Activated CD8-positive, alpha-beta T cell treated with anti-CD3 and anti-CD28 coated beads for 36 hours (primary cell): Measurements from ENCODE around the gene EFCAB8. TPM values are rescaled to one million over a fixed set of nuclear protein-coding genes. Genes with fewer than 3 reads are reported as not detected.
"Not testable (repeated sequence)": the region's sequence is repeated elsewhere in the genome, so short reads cannot be mapped to it uniquely, and the experiment has no call there.

Source experiments
- ATAC-seq: fragments of 200-7000 bp; cut with Tn5 transposase; one replicate; pipeline ENCODE4 v1.10.0; 2021; ENCODE audit warnings: mild to moderate bottlenecking, moderate library complexity
- CTCF ChIA-PET: fragments of 350-600 bp; sonication (Branson Sonifier 250); formaldehyde crosslinking; loops from one replicate; lab custom pipeline; 2021; ENCODE audit warnings: antibody characterized with exemption; lab: Charles Lee
- POLR2A ChIA-PET: fragments of 350-600 bp; sonication (Branson Sonifier 250); formaldehyde crosslinking; loops from one replicate; lab custom pipeline; 2021; ENCODE audit warnings: antibody characterized with exemption; lab: Charles Lee
- DNase-seq: peaks from one replicate; pipeline ENCODE4 v3.0.0-alpha.2; 2020
- H3K27ac Mint-ChIP-seq: one replicate; pipeline ENCODE4 v1.8.0; 2021; ENCODE audit warnings: mild to moderate bottlenecking, mixed read lengths
- H3K27me3 Mint-ChIP-seq: one replicate; pipeline ENCODE4 v1.8.0; 2021; ENCODE audit warnings: mixed read lengths
- H3K36me3 Mint-ChIP-seq: one replicate; pipeline ENCODE4 v1.8.0; 2021; ENCODE audit warnings: low read depth, mixed read lengths
- H3K4me1 Mint-ChIP-seq: one replicate; pipeline ENCODE4 v1.8.0; 2021; ENCODE audit warnings: low read depth, mixed read lengths
- H3K4me3 Mint-ChIP-seq: one replicate; pipeline ENCODE4 v1.8.0; 2021; ENCODE audit warnings: mild to moderate bottlenecking, moderate library complexity, mixed read lengths
- H3K9me3 Mint-ChIP-seq: one replicate; pipeline ENCODE4 v1.8.0; 2021; ENCODE audit warnings: mixed read lengths
- intact Hi-C: fragments of 100-400 bp; cut with micrococcal nuclease; formaldehyde crosslinking; loops from one replicate; pipeline ENCODE4 v1.10.0; 2022
- total RNA-seq, 2 experiments: library from RNA; stranded (reverse); gene quantifications; one replicate each; pipeline ENCODE4 v1.2.3, GENCODE V29; 2021
- TF ChIP-seq, protein P1 (sequence below): fragments of 200-600 bp; IDR thresholded peaks from one replicate; pipeline ENCODE4 v1.8.0; 2022; ENCODE audit warnings: antibody characterized with exemption, mild to moderate bottlenecking

Gene EFCAB8
- total RNA-seq, 2 experiments from 2014 or later = 0.89 to 0.92 TPM

DNA sequence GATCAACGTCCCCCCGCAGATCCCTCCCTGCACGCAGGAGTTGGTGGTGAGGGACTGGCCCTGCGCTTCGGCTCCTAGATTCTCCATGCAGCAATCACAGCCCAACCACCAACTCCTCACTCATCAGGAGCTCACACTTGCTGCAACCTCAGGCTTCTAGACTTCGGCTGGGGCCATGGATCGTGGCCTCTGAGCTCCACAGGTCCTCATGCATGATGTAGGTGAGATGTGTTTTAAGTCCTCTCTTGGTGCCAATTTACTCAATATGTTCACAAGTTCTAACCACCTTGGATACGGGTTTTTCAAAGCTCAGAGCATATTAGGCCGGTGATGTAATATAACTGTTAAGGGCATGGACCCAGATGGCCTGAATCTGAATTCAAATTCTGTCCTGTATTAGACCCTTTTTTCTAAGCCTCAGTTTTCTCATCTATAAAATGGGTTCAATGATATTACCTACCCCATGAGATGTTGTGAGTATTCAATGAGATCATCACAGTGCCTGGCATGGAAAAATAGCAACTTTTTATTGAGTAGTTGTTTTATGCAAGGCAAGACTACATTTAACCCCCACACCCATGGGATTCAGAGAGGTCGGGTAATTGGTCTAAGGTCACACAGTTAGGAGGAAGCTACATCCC lies 114.5 kb downstream of the EFCAB8 start:
- POLR2A ChIA-PET = interaction anchor here (1.4 to 3.0 kb wide), 5 partner anchors 7 to 28 kb away, joined by 3 to 10 read pairs (median 6); no protein-coding TSS in a partner anchor
- peaks cover 67% of the 10 kb centered on the region for H3K4me1 Mint-ChIP-seq
- TF ChIP-seq, protein P1, sequence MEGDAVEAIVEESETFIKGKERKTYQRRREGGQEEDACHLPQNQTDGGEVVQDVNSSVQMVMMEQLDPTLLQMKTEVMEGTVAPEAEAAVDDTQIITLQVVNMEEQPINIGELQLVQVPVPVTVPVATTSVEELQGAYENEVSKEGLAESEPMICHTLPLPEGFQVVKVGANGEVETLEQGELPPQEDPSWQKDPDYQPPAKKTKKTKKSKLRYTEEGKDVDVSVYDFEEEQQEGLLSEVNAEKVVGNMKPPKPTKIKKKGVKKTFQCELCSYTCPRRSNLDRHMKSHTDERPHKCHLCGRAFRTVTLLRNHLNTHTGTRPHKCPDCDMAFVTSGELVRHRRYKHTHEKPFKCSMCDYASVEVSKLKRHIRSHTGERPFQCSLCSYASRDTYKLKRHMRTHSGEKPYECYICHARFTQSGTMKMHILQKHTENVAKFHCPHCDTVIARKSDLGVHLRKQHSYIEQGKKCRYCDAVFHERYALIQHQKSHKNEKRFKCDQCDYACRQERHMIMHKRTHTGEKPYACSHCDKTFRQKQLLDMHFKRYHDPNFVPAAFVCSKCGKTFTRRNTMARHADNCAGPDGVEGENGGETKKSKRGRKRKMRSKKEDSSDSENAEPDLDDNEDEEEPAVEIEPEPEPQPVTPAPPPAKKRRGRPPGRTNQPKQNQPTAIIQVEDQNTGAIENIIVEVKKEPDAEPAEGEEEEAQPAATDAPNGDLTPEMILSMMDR = no peak
- peaks cover 10% of the 10 kb centered on the region for H3K9me3 Mint-ChIP-seq
- no peak for ATAC-seq
- no peaks in the 10 kb centered on the region for H3K27me3 Mint-ChIP-seq
- no peak overlapping the region for H3K4me3 Mint-ChIP-seq
- intact Hi-C loops = no loop called here
- H3K27ac Mint-ChIP-seq = no peak overlapping the region
- H3K36me3 Mint-ChIP-seq = peaks cover 20% of the 10 kb centered on the region
- DNase-seq = no peak
- CTCF ChIA-PET = interaction anchor here (0.6 to 5.4 kb wide), 5 partner anchors 22 to 37 kb away, joined by 3 to 40 read pairs (median 5); no protein-coding TSS in a partner anchor

- intact Hi-C loops, H3K27ac Mint-ChIP-seq, H3K27me3 Mint-ChIP-seq, DNase-seq, ATAC-seq, H3K4me3 Mint-ChIP-seq, H3K9me3 Mint-ChIP-seq: not testable (repeated sequence)
- ChIA-PET CTCF (interaction anchor here (0.8 to 5.4 kb wide), 5 partner anchors 16 to 32 kb away, joined by 3 to 40 read pairs (median 5); no protein-coding TSS in a partner anchor), POLR2A (interaction anchor here (0.7 to 3.0 kb wide), 5 partner anchors 9 to 29 kb away, joined by 3 to 10 read pairs (median 6); no protein-coding TSS in a partner anchor)
- H3K36me3 Mint-ChIP-seq = peaks cover 20% of the 10 kb centered on the region
- H3K4me1 Mint-ChIP-seq = peaks cover 55% of the 10 kb centered on the region
Observed at GRCh38 chr20:32974204-32975064, 115.7 kb downstream of the EFCAB8 start.

DNA sequence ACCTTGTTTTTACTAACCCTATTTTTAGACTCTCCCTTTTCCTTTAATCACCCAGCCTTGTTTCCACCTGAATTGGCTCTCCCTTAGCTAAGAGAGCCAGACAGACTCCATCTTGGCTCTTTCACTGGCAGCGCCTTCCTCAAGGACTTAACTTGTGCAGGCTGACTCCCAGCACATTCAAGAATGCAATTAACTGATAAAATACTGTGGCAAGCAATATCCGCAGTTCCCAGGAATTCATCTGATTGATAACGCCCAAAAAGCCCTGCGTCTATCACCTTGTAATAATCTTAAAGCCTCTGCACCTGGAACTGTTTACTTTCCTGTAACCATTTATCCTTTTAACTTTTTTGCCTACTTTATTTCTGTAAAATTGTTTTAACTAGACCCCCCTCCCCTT lies 116.4 kb downstream of the EFCAB8 start:
- H3K27ac Mint-ChIP-seq, DNase-seq, ATAC-seq, H3K9me3 Mint-ChIP-seq, POLR2A ChIA-PET, intact Hi-C loops, H3K4me3 Mint-ChIP-seq, H3K27me3 Mint-ChIP-seq: not testable (repeated sequence)
- peaks cover 20% of the 10 kb centered on the region for H3K36me3 Mint-ChIP-seq
- CTCF ChIA-PET = interaction anchor here (0.7 kb wide), 1 partner anchor 10 kb away, joined by 3 read pairs; no protein-coding TSS in a partner anchor
- H3K4me1 Mint-ChIP-seq = peaks cover 48% of the 10 kb centered on the region

- TF ChIP-seq, protein P1 = no peak
- ChIA-PET POLR2A (interaction anchor here (0.7 to 1.9 kb wide), 4 partner anchors 8 to 32 kb away, joined by 3 to 12 read pairs (median 4); partner anchors contain the start of gene BPIFB2), CTCF (interaction anchor here (0.7 to 2.0 kb wide), 3 partner anchors 9 to 74 kb away, joined by 3 to 6 read pairs (median 3); no protein-coding TSS in a partner anchor)
- DNase-seq (no peak), ATAC-seq (no peak)
- H3K36me3 Mint-ChIP-seq = peaks cover 20% of the 10 kb centered on the region
- peaks cover 39% of the 10 kb centered on the region for H3K4me1 Mint-ChIP-seq
- no peaks in the 10 kb centered on the region for H3K27me3 Mint-ChIP-seq
- H3K9me3 Mint-ChIP-seq = peaks cover 10% of the 10 kb centered on the region
- no peak overlapping the region for H3K4me3 Mint-ChIP-seq
- H3K27ac Mint-ChIP-seq = peak overlapping the region; percentile 46
- intact Hi-C loops = no loop called here
Observed at GRCh38 chr20:32975698-32976674, 117.3 kb downstream of the EFCAB8 start.

DNA sequence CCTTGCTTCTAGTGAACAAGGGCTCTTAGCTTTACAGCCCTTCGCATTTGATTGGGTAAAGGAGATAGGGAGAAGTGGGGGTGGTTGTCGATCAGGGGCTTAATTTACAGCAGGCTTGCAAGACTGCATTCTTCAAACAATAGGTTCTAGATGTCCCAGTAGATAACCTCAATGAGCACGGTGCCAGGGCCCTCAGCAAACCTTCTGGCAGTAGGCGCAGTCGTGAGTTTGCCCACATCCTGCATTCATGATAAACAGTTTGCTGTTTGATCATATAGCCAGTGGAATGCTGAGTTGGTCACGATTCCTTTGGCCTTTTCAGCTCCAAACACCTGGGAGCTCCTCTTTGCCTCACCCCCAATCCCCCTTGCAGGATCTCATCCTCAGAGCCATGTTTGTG lies 118.0 kb downstream of the EFCAB8 start:
- TF ChIP-seq, protein P1 = no peak
- intact Hi-C loops = no loop called here
- ChIA-PET CTCF (interaction anchor here (1.0 to 2.0 kb wide), 3 partner anchors 31 to 75 kb away, joined by 3 to 6 read pairs (median 3); no protein-coding TSS in a partner anchor), POLR2A (interaction anchor here (0.9 to 1.9 kb wide), 3 partner anchors 9 to 31 kb away, joined by 3 to 12 read pairs (median 4); partner anchors contain the start of gene BPIFB2)
- Mint-ChIP-seq H3K27ac (peak overlapping the region; percentile 18), H3K4me1 (peaks cover 40% of the 10 kb centered on the region), H3K9me3 (peaks cover 10% of the 10 kb centered on the region), H3K27me3 (no peaks in the 10 kb centered on the region), H3K36me3 (peaks cover 20% of the 10 kb centered on the region), H3K4me3 (no peak overlapping the region)
- ATAC-seq = no peak
- DNase-seq = no peak
